Stimulated activated CD4-positive, alpha-beta T cell treated with anti-CD3 and anti-CD28 coated beads, Interleukin-12 subunit alpha, Interleukin-12 subunit beta, amount 100 ng/mL, for 24 hours (primary cell): ENCODE measurements around the gene RCOR3.
"Not testable (repeated sequence)": the region's sequence is repeated elsewhere in the genome, so short reads cannot be mapped to it uniquely, and the experiment has no call there.

Source experiments
- DNase-seq, 2 experiments: peaks; one replicate each; pipeline ENCODE4 v3.0.0-alpha.2; 2020; ENCODE audit warnings: low read depth in 2 of 2

RCOR3 gene

GRCh38 chr1:211260141-211261107 is 1.3 kb downstream of the RCOR3 start:
- DNase-seq, result peak; percentile 47 to 63

GRCh38 chr1:211261229-211261628 is 2.1 kb downstream of the RCOR3 start:
- DNase-seq, result no peak

GRCh38 chr1:211263022-211263421 is 3.9 kb downstream of the RCOR3 start:
- not testable (repeated sequence) for DNase-seq

GRCh38 chr1:211267204-211267857 is 8.2 kb downstream of the RCOR3 start:
- no peak for DNase-seq

- no peak for DNase-seq
These were observed 20.2 kb downstream of the RCOR3 start for GRCh38 chr1:211279340-211279739.

GRCh38 chr1:211280910-211281309 is 21.7 kb downstream of the RCOR3 start:
- DNase-seq, result no peak

GRCh38 chr1:211281320-211282022 is 22.3 kb downstream of the RCOR3 start:
- no peak for DNase-seq

- DNase-seq, result no peak
These were observed 22.8 kb downstream of the RCOR3 start for GRCh38 chr1:211282023-211282373.

GRCh38 chr1:211285196-211285595 is 26.0 kb downstream of the RCOR3 start:
- DNase-seq, result no peak

GRCh38 chr1:211287218-211287617 is 28.1 kb downstream of the RCOR3 start:
- no peak for DNase-seq

- DNase-seq, result no peak
These were observed 33.2 kb downstream of the RCOR3 start for GRCh38 chr1:211292411-211292810.

GRCh38 chr1:211296396-211296795 is 37.2 kb downstream of the RCOR3 start:
- no peak for DNase-seq

- DNase-seq, result peak in 1 of 2 experiments; percentile 19
These were observed 45.9 kb downstream of the RCOR3 start for GRCh38 chr1:211305044-211305443.

- no peak for DNase-seq
These were observed 50.5 kb downstream of the RCOR3 start for GRCh38 chr1:211309617-211310016.

GRCh38 chr1:211313392-211313791 is 54.2 kb downstream of the RCOR3 start:
- no peak for DNase-seq

GRCh38 chr1:211318576-211319280 is 59.6 kb downstream of the RCOR3 start:
- no peak for DNase-seq

- DNase-seq, result no peak
These were observed 60.7 kb downstream of the RCOR3 start for GRCh38 chr1:211319892-211320291.

- DNase-seq, result no peak
These were observed 61.8 kb downstream of the RCOR3 start for GRCh38 chr1:211320980-211321379.

GRCh38 chr1:211321646-211322045 is 62.5 kb downstream of the RCOR3 start:
- not testable (repeated sequence) for DNase-seq

- DNase-seq, result peak; percentile 45 to 53
These were observed 64.2 kb downstream of the RCOR3 start for GRCh38 chr1:211323156-211324063.
